Esophagus squamous epithelium (tissue), 5 donors: ENCODE data around the gene CMTM8. TPM values are rescaled to one million over a fixed set of nuclear protein-coding genes. Genes with fewer than 3 reads are reported as not detected.

Experiments used
- DNase-seq: peaks from one replicate; lab custom pipeline; 2025; lab: John Stamatoyannopoulos, UW
- H3K27ac ChIP-seq, 4 donors: fragments of 200-600 bp; sonication (generic); one replicate each; pipeline ENCODE4 v1.5.1; 2016 to 2019; ENCODE audit warnings: mild to moderate bottlenecking in 1 of 4
- H3K27me3 ChIP-seq, 4 donors: fragments of 200-600 bp; sonication (generic); 1 replicate in 3 of 4; 2 replicates in 1 of 4; pipeline versions ENCODE4 v1.5.1 to v1.6.0; 2017 to 2021; ENCODE audit warnings: antibody characterized with exemption in 1 of 4
- H3K36me3 ChIP-seq, 3 donors: fragments of 200-600 bp; sonication (generic); one replicate each; pipeline ENCODE4 v1.5.1; 2016 to 2019
- H3K4me1 ChIP-seq, 3 donors: fragments of 200-600 bp; sonication (generic); one replicate each; pipeline ENCODE4 v1.5.1; 2017 to 2019
- H3K4me3 ChIP-seq, 4 donors: fragments of 200-600 bp; sonication (generic); 1 replicate in 3 of 4; 2 replicates in 1 of 4; pipeline ENCODE4 v1.5.1; 2016 to 2019; ENCODE audit warnings: mild to moderate bottlenecking in 2 of 4, moderate library complexity in 1 of 4
- H3K9me3 ChIP-seq, 3 donors: fragments of 200-600 bp; sonication (generic); one replicate each; pipeline ENCODE4 v1.5.1; 2016 to 2019
- POLR2A ChIP-seq, 4 donors: fragments of 450-650 bp; IDR thresholded peaks; one replicate each; pipeline ENCODE4 v1.6.1; 2017; ENCODE audit warnings: antibody characterized with exemption in 4 of 4, mild to moderate bottlenecking in 4 of 4, moderate library complexity in 3 of 4
- WGBS, 2 donors: methylation state at CpG; one replicate each; pipeline ENCODE4 v1.1.5; 2018; 5-methylcytosine and 5-hydroxymethylcytosine counted together
- intact Hi-C: fragments of 100-400 bp; cut with DNase I; formaldehyde crosslinking; loops from one replicate; pipeline ENCODE4 v1.15.0; 2022
- total RNA-seq, 4 donors: library from RNA; depleted of rRNA; stranded (reverse); fragments of >200 nt; gene quantifications; one replicate each; pipeline ENCODE4 v1.1.0, GENCODE V29; 2016
- TF ChIP-seq, protein P1 (sequence below), 6 experiments: fragments of 450-650 bp in 4 of 6; fragments of 200-600 bp in 2 of 6; sonication (generic) in 2 of 6; IDR thresholded peaks; one replicate each; pipeline ENCODE4 v1.5.1; 2016 to 2019; ENCODE audit warnings: antibody characterized with exemption in 6 of 6, mild to moderate bottlenecking in 4 of 6, moderate library complexity in 4 of 6
- donor health status: DM: yes; HTN: yes; CAD: no.

The CMTM8 gene
- total RNA-seq, 4 donors from 2014 or later, result 3.8 to 7.4 (median 4.3) TPM

DNA sequence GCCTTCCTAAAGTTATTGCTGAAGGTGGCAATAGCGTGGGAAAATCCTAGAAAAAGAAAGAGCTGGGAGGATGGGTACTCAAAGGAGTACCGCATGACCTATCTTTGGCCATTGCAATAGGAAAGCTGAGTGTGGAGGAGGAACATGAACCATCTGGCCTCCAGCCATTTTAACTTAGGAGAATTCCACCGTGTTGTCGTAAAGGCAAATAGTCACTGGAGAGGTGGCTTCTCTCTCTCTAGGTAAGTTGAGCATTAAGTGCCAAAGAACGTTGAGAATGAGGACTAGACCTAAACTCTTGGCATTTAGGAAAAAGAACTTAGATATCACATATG, 137.1 kb downstream of the CMTM8 start:
- Histone ChIP-seq H3K4me1 (no peaks in the 10 kb centered on the region), H3K9me3 (no peaks in the 10 kb centered on the region), H3K4me3 (no peak overlapping the region), H3K36me3 (no peaks in the 10 kb centered on the region), H3K27me3 (peaks cover 0 to 22% (median 0%) of the 10 kb centered on the region in 4 donors), H3K27ac (no peak overlapping the region)
- intact Hi-C loops, result no loop called here
- no peak for DNase-seq
- TF ChIP-seq, protein P1, sequence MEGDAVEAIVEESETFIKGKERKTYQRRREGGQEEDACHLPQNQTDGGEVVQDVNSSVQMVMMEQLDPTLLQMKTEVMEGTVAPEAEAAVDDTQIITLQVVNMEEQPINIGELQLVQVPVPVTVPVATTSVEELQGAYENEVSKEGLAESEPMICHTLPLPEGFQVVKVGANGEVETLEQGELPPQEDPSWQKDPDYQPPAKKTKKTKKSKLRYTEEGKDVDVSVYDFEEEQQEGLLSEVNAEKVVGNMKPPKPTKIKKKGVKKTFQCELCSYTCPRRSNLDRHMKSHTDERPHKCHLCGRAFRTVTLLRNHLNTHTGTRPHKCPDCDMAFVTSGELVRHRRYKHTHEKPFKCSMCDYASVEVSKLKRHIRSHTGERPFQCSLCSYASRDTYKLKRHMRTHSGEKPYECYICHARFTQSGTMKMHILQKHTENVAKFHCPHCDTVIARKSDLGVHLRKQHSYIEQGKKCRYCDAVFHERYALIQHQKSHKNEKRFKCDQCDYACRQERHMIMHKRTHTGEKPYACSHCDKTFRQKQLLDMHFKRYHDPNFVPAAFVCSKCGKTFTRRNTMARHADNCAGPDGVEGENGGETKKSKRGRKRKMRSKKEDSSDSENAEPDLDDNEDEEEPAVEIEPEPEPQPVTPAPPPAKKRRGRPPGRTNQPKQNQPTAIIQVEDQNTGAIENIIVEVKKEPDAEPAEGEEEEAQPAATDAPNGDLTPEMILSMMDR (IDR thresholded peaks at IDR 0.05), result no peak
- TF ChIP-seq POLR2A (IDR thresholded peaks at IDR 0.05), result no peak
- 79 to 87% methylated on average over 5 of the region's 5 CpGs for WGBS, 2 donors

DNA sequence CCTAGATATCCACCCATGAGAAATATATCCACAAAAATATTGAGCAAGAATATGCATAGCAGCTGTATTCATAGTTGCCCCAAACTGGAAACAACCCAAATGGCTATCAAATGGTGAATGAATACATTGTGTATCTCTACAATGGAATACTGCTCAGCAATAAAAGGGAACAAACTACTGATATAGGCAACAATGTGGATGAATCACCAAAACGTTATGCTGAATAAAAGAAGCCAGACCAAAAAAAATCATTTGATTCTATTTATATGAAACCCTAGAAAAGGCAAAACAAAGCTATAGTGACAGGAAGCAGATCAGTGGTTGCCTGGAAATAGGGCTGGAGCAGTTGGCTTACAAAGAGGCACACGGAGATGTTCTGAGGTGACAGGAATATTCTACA, 137.6 kb downstream of the CMTM8 start:
- TF ChIP-seq POLR2A (IDR thresholded peaks at IDR 0.05), result no peak
- TF ChIP-seq, protein P1 (IDR thresholded peaks at IDR 0.05), result no peak
- intact Hi-C loops, result no loop called here
- Histone ChIP-seq H3K27ac (no peak overlapping the region), H3K4me3 (no peak overlapping the region), H3K36me3 (no peaks in the 10 kb centered on the region), H3K27me3 (peaks cover 0 to 28% (median 0%) of the 10 kb centered on the region in 4 donors), H3K4me1 (no peaks in the 10 kb centered on the region), H3K9me3 (no peaks in the 10 kb centered on the region)
- WGBS, 2 donors, result 51 to 52% methylated on average over 2 of the region's 2 CpGs
- DNase-seq, result no peak

DNA sequence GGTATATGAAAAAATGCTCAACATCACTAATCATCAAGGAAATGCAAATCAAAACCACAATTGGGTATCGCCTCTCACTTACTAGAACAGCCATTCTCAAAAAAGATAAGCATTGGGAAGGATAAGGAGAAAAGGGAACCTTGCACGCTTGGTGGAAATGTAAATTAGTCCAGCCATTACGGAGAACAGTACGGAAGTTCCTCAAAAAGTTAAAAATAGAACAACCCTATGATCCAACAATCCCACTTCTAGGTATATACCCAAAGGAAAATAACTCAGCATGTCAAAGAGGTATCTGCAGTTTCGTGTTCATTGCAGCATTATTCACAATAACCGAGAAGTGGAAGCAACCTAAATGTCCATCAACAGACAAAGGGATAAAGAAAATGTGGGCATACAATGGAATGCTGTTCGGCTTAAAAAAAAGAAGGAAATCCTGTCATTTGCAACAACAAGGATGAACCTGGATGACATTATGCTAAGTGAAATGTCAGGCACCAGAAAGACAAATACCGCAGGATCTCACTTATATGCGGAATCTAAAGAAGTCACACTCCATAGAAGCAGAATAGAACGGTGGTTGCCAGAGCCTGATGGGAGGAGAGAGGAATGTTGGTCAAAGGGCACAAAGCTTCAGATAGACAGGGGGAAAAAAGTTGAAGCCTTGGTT, 141.5 kb downstream of the CMTM8 start:
- WGBS, 2 donors, result 74 to 77% methylated on average over 10 of the region's 10 CpGs
- TF ChIP-seq, protein P1 (IDR thresholded peaks at IDR 0.05), result no peak
- TF ChIP-seq POLR2A (IDR thresholded peaks at IDR 0.05), result no peak
- intact Hi-C loops, result loop anchor here (5.0 kb wide), 1 partner anchor 87 kb away; no protein-coding TSS in a partner anchor
- DNase-seq, result no peak
- no peaks in the 10 kb centered on the region for H3K4me1 ChIP-seq
- H3K4me3 ChIP-seq, result no peak overlapping the region
- H3K36me3 ChIP-seq, result no peaks in the 10 kb centered on the region
- peaks cover 0 to 64% (median 0%) of the 10 kb centered on the region in 4 donors for H3K27me3 ChIP-seq
- no peaks in the 10 kb centered on the region for H3K9me3 ChIP-seq
- no peak overlapping the region for H3K27ac ChIP-seq

DNA sequence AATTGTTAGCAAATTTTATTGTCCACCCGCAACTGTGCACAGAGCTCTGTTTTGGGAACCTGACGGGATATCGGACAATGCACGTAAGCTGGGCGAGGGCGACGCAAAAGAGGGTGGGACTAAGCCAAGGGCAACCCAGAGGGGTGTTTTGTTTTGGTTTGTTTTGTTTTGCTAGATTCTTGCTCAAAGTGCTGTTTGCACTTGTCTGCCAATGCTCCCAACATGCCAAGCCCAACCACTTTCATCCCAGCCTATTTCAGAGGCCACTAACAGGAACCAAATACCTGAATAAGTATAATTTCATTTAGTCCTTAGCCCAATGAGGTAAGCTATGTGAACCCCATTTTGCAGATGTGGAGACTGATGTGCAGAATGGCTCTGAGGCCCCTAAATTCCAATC, 143.4 kb downstream of the CMTM8 start:
- TF ChIP-seq, protein P1 (IDR thresholded peaks at IDR 0.05), result no peak
- no peak for TF ChIP-seq POLR2A (IDR thresholded peaks at IDR 0.05)
- intact Hi-C loops, result loop anchor here (5.0 kb wide), 1 partner anchor 85 kb away; no protein-coding TSS in a partner anchor
- Histone ChIP-seq H3K9me3 (no peaks in the 10 kb centered on the region), H3K27ac (no peak overlapping the region), H3K27me3 (peaks cover 0 to 84% (median 0%) of the 10 kb centered on the region in 4 donors), H3K36me3 (no peaks in the 10 kb centered on the region), H3K4me3 (no peak overlapping the region), H3K4me1 (no peaks in the 10 kb centered on the region)
- WGBS, 2 donors, result 73 to 75% methylated on average over 7 of the region's 7 CpGs
- no peak for DNase-seq

- DNase-seq, result no peak
- Histone ChIP-seq H3K36me3 (no peaks in the 10 kb centered on the region), H3K9me3 (no peaks in the 10 kb centered on the region), H3K4me1 (no peaks in the 10 kb centered on the region), H3K27ac (no peak overlapping the region), H3K27me3 (peaks cover 0 to 89% (median 0%) of the 10 kb centered on the region in 4 donors), H3K4me3 (no peak overlapping the region)
- 28 to 38% methylated on average over 2 of the region's 2 CpGs for WGBS, 2 donors
- intact Hi-C loops, result loop anchor here (5.0 kb wide), 1 partner anchor 84 kb away; no protein-coding TSS in a partner anchor
- TF ChIP-seq POLR2A (IDR thresholded peaks at IDR 0.05), result no peak
- TF ChIP-seq, protein P1 (IDR thresholded peaks at IDR 0.05), result no peak
Observed at GRCh38 chr3:32383136-32383711, 144.7 kb downstream of the CMTM8 start.
